PFSK-1 (cell line): ENCODE data around the gene RAET1L.

ENCODE experiments used
- FOXP2 ChIP-seq: optimal IDR thresholded peaks from 2 replicates; pipeline ENCODE3; 2011; ENCODE audit warnings: borderline replicate concordance, control low read depth, inconsistent platforms; ENCODE audit not compliant: insufficient read depth; ENCODE audit errors: extremely low read length, extremely low read depth
- POLR2AphosphoS5 ChIP-seq: IDR thresholded peaks from 2 replicates; pipeline ENCODE4 v1.6.1; 2012; ENCODE audit warnings: low read depth, mild to moderate bottlenecking, control low read depth, low read length, moderate library complexity
- TAF1 ChIP-seq: IDR thresholded peaks from 2 replicates; pipeline ENCODE4 v1.6.1; 2012; ENCODE audit warnings: low read length, control low read depth, borderline replicate concordance; ENCODE audit not compliant: insufficient read depth

GRCh38 chr6:149977221-149977620 lies 48.1 kb downstream of the RAET1L start:
- TF ChIP-seq TAF1 (no peak), FOXP2 (no peak), POLR2AphosphoS5 (no peak)
